Activated naive CD8-positive, alpha-beta T cell treated with anti-CD3 and anti-CD28 coated beads, Interleukin-2, amount 50 U/mL, for 16 hours (primary cell): Measurements from ENCODE around the gene ZNF580.

Experiments
- DNase-seq: peaks from one replicate; pipeline ENCODE4 v3.0.0-alpha.2; 2020; ENCODE audit warnings: low read depth, low spot score

The ZNF580 gene

DNA sequence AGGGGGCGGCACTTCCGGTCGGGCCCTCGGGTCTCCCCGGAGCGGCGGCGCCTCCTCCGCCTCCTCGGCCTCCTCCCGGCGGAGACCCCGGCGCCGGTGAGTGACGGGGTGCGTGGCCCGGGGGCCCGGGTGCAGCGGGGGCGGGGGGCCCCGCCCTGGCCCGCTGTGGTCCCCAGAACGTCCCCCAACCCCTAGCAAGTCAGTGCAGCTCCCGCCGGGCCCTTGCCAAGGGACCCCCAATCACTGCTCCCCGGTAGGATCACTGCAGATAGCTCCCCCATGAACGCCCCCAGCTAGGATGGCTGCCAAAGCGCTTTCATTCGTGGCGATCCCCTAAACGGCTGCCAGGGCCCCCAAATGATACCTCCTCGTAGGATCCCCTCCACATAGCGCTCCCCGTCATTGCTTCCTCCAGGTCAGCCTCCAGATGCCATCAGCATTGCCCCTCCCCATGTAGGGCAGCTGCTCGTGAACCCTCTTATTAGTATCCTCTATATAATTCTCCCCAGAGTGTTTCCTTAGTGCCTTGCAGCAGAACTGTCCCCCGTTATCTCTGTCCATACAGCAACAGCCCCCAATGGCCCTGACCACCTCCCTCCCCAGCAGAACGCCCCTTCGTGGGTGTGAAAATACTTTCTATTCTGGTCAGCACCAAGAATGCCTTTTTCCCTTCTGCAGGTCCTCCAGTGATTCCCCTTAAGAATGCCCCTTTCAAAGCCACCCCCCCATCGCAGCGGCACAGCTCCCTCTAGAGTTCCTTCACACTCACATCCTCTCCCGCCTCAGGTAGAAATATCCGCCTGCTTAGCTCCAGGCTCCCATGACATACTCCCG lies 34.9 kb upstream of the ZNF580 start, which contains the start of gene ZNF865:
Gene ZNF865, plus strand, starts transcription at position 11 of the 834 bp plus-strand sequence. CDS start 7,972 bp downstream, outside the sequence.
- DNase-seq: no peak

- no peak for DNase-seq
Observed at GRCh38 chr19:55606471-55606787, 34.4 kb upstream of the ZNF580 start.

DNA sequence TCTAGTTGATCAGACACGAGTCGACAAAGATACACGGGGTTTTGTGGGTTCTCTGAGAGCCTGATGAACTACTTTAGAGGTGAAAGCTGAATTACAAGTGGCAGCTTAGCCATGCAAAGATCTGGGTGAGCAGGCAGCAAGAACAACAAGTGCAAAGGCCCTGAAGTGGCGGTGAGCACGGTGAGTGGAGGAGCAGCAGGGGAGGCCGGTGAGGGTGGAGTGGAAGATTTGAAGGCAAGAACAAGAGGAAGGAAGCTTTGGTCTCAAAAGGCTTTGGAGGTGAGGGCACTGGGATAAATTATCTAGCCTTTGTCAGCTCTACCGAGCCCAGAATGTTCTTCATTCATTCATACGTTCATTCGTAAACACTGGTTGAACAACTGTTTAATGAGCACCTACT lies 34.0 kb upstream of the ZNF580 start:
- DNase-seq: no peak

GRCh38 chr19:55609326-55609725 lies 31.5 kb upstream of the ZNF580 start:
- DNase-seq: no peak

DNA sequence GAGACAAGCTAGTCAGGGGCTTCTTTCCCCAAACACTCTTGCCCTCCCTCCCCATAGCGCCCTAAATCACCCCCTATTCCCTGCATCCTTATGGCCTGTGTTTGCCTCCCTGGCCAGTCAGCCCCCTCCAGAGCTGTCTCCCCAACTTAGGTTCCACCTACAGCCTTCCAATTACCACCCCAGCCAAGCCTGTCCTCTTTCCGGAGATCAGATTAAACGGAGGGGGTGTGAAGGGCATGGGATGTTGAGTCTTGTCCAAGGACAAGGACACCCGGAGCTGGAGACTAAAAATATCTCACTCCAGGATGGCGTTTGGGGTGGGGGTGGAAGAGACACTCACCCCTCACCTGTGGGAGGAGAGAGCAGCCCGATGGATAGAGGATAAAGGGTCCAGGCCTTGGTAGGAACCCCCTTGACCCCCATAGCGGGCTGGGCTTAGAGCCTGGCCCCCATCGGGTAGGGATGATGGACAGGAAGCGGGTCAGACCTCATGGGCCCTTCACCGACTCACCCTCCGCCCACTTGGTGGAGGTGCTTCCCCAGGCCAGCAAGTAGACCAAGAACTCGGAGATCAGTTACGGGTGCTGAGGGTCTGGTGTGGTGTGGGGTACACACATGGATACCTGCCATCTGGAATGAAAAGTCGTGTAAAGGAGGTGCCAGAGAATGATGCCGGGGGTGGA lies 29.4 kb upstream of the ZNF580 start:
- DNase-seq: no peak

DNA sequence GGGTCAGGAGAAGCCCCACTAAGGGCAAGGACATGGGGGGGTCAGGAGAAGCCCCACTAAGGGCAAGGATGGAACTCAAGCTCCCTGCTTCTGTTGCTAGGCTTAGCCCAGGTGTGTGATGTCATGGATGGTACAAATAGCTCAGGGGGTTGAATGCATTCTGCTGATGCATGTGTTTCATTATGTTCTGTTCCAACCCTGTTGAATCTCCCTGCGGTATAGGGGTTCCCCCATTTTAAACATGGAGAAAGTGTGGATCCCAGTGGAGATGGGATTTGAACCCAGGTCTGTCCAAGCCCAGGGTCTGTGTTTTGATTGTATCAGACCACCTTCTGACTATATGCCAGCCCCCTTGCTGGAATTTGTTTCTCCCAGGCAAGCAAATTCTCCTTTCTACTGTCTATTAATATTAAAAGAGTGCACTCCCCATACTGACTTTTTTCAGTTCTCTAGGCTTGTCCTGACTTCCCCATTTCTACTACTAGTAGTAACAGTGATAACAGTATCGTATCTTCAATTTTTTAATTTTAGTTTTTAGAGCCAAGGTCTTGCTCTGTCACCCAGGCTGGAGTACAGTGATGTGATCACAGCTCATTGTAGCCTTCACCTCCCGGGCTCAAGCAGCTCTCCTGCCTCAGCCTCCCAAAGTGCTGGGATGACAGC lies 28.7 kb upstream of the ZNF580 start:
- DNase-seq: no peak

- no peak for DNase-seq
Observed at GRCh38 chr19:55613396-55613795, 27.4 kb upstream of the ZNF580 start.

DNA sequence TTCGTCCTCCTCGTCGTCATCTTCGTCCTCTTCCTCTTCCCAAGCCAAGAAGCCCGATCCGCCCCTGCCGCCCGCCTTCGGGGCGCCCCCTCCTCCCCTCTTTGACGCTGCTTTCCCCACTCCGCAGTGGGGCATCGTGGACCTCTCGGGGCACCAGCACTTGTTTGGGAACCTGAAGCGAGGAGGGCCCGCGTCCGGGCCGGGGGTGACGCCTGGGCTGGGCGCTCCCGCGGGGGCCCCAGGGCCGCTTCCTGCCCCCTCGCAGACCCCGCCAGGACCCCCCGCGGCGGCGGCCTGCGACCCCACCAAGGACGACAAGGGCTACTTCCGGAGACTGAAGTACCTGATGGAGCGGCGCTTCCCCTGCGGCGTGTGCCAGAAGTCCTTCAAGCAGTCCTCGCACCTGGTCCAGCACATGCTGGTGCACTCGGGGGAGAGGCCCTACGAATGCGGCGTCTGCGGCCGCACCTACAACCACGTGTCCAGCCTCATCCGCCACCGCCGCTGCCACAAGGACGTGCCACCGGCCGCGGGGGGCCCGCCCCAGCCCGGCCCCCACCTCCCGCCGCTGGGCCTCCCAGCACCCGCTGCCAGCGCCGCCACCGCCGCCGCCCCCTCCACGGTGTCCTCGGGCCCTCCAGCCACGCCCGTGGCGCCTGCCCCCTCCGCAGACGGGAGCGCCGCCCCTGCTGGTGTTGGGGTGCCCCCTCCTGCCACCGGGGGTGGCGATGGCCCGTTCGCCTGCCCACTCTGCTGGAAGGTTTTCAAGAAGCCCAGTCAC lies 26.7 kb upstream of the ZNF580 start:
- DNase-seq: no peak

- DNase-seq: no peak
Observed at GRCh38 chr19:55614711-55615542, 25.9 kb upstream of the ZNF580 start.

DNA sequence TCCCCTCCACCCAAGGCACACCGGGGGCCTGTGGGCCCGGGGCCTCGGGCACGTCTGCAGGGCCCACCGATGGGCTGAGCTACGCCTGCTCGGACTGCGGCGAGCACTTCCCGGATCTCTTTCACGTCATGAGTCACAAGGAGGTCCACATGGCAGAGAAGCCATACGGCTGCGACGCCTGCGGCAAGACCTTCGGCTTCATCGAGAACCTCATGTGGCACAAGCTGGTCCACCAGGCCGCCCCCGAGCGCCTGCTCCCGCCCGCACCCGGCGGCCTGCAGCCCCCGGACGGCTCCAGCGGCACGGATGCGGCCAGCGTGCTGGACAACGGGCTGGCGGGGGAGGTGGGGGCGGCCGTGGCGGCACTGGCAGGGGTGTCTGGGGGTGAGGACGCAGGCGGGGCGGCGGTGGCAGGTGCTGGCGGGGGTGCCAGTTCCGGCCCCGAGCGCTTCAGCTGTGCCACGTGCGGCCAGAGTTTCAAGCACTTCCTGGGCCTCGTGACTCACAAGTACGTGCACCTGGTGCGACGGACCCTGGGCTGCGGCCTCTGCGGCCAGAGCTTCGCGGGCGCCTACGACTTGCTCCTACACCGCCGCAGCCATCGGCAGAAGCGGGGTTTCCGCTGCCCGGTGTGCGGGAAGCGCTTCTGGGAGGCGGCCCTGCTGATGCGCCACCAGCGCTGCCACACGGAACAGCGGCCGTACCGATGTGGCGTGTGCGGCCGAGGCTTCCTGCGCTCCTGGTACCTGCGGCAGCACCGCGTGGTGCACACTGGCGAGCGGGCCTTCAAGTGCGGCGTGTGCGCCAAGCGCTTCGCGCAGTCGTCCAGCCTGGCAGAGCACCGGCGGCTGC lies 25.0 kb upstream of the ZNF580 start:
- no peak for DNase-seq

DNA sequence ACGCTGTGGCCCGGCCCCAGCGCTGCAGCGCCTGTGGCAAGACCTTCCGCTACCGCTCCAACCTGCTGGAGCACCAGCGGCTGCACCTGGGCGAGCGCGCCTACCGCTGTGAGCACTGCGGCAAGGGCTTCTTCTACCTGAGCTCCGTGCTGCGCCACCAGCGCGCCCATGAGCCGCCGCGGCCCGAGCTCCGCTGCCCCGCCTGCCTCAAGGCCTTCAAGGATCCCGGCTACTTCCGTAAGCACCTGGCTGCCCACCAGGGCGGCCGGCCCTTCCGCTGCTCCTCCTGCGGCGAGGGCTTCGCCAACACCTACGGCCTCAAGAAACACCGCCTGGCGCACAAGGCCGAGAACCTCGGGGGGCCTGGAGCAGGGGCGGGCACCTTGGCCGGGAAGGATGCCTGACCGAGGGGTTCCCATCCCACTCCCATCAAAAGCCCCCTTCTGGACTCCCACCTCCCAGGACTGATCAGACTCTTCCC lies 24.4 kb upstream of the ZNF580 start:
- DNase-seq: no peak

DNA sequence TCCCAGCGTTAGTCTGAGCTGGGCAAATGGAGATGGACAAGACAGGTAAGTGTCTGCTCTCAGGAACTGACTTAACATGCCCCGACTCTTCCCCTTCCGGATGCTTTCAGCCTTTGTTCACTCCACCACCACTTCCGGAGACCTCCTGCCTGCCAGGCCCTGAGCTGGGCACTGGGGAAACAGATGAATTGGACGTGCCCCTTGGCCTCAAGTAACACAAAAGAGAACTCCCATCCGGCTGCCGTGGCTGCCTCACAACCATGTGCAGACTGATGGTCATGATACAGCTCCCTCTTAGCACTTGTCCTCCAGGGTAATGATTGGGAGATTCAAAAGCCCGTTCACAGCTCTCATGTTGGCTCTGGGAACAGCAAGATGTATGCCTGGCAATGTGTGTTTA lies 23.4 kb upstream of the ZNF580 start:
- no peak for DNase-seq

DNA sequence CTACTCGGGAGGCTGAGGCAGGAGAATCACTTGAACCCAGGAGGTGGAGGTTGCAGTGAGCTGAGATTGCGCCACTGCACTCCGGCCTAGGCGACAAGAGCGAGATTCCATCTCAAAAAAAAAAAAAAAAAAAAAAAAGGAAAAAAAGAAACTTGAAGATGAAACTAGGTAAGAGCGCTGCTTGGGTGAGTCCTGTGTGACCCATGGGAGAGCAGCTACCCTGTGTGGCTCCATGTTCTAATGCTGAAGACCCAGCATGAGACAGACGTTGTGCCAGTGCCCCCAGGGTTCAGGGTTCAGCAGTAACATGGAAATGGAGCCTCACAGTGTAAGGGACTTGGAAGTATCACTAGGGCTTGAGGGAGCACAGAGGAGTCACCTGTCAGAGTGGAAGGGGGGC lies 22.4 kb upstream of the ZNF580 start:
- no peak for DNase-seq

GRCh38 chr19:55619286-55619685 lies 21.5 kb upstream of the ZNF580 start:
- DNase-seq: no peak

DNA sequence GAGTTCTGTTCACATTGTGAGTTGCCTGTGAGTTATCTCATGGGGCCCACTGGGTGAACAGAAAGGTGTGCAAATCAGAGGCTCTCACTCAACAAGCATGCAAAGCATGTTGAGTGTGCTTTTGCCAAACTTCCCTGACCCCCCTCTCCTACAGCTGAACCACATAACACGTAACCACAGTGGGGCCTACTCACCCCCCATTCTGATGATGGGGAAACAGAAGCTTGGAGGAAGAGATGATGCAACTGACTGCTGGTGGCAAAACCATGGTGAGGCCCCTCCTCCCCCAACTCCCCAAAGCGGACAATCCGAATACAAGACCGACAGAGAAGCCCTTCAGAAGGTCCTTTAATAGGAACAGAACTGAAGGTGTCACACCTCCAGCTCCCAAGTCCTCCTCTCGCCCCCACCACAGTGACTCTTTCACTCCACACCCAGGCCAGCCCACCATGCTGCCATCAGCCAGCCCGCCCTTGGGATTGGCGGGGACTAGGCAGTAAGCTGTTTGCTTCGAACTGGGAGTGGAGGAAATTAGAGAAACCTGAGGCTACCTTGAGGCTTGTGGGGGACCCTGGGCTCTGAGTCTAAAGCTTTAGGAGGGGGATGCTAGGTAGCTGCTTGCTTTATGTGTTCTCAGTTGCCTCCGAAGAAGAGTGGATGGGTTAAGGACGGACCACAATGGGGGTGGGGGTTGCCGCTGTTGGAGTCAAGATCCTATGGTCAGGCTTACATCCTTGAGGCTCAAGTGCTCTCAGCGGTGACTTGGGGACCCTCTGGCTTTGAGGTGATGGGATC lies 20.2 kb upstream of the ZNF580 start:
- DNase-seq: no peak

- DNase-seq: no peak
Observed at GRCh38 chr19:55621205-55621672, 19.6 kb upstream of the ZNF580 start.

- DNase-seq: no peak
Observed at GRCh38 chr19:55621673-55622231, 19.1 kb upstream of the ZNF580 start.

- DNase-seq: no peak
Observed at GRCh38 chr19:55622242-55622969, 18.4 kb upstream of the ZNF580 start.
